MM.1S (cell line): Measurements from ENCODE around the gene RBFOX1.

ENCODE experiments used
- DNase-seq: peaks from one replicate; pipeline ENCODE4 v3.0.0-alpha.2; 2015
- H2AFZ ChIP-seq: fragments of 300-600 bp; sonication (generic); 2 replicates; pipeline ENCODE4 v1.6.0; 2016; ENCODE audit warnings: antibody characterized with exemption, low read length
- H3F3A ChIP-seq: fragments of 300-600 bp; sonication (generic); 2 replicates; pipeline ENCODE4 v1.6.1; 2016; ENCODE audit warnings: mild to moderate bottlenecking, antibody characterized with exemption, low read length, moderate library complexity, mixed read lengths; ENCODE audit not compliant: insufficient read depth
- H3K27ac ChIP-seq: fragments of 300-600 bp; sonication (generic); 2 replicates; pipeline ENCODE4 v1.5.1; 2016; ENCODE audit warnings: mild to moderate bottlenecking, low read length
- H3K27me3 ChIP-seq: fragments of 300-600 bp; sonication (generic); replicated peaks from 2 replicates; pipeline ENCODE4 v1.6.0; 2016; ENCODE audit warnings: low read length; ENCODE audit not compliant: insufficient read depth
- H3K36me3 ChIP-seq: fragments of 300-600 bp; sonication (generic); replicated peaks from 2 replicates; pipeline ENCODE4 v1.6.1; 2016; ENCODE audit warnings: mild to moderate bottlenecking, low read length, mixed read lengths; ENCODE audit not compliant: insufficient read depth
- H3K4me1 ChIP-seq: fragments of 300-600 bp; sonication (generic); 2 replicates; pipeline ENCODE4 v1.6.1; 2016; ENCODE audit warnings: low read length, mixed read lengths
- H3K4me2 ChIP-seq: fragments of 300-600 bp; sonication (generic); 2 replicates; pipeline ENCODE4 v1.6.0; 2016; ENCODE audit warnings: low read depth, low read length
- H3K4me3 ChIP-seq: fragments of 300-600 bp; sonication (generic); 2 replicates; pipeline ENCODE4 v1.5.1; 2016; ENCODE audit warnings: low read length, mixed read lengths
- H3K79me2 ChIP-seq: fragments of 300-600 bp; sonication (generic); 2 replicates; pipeline ENCODE4 v1.6.1; 2016; ENCODE audit warnings: mixed run types, low read length, mixed read lengths
- H3K9ac ChIP-seq: fragments of 300-600 bp; sonication (generic); 2 replicates; pipeline ENCODE4 v1.6.1; 2016; ENCODE audit warnings: low read length, mixed read lengths
- H3K9me2 ChIP-seq: fragments of 300-600 bp; sonication (generic); replicated peaks from 2 replicates; pipeline ENCODE4 v1.6.1; 2016; ENCODE audit warnings: mild to moderate bottlenecking, low read length, mixed read lengths; ENCODE audit not compliant: insufficient read depth
- H3K9me3 ChIP-seq: fragments of 300-600 bp; sonication (generic); replicated peaks from 2 replicates; pipeline ENCODE4 v1.6.1; 2016; ENCODE audit warnings: mild to moderate bottlenecking, low read length, mixed read lengths; ENCODE audit not compliant: insufficient read depth
- H4K20me1 ChIP-seq: fragments of 300-600 bp; sonication (generic); 2 replicates; pipeline ENCODE4 v1.6.1; 2016; ENCODE audit warnings: mild to moderate bottlenecking, low read length, moderate library complexity, mixed read lengths; ENCODE audit not compliant: insufficient read depth
- CTCF ChIP-seq: fragments of 300-600 bp; sonication (generic); IDR thresholded peaks from 2 replicates; pipeline ENCODE4 v1.5.1; 2016; ENCODE audit warnings: antibody characterized with exemption, low read length, mixed read lengths
- EZH2 ChIP-seq: fragments of 300-600 bp; sonication (generic); optimal IDR thresholded peaks from 2 replicates; pipeline ENCODE3; 2017; ENCODE audit warnings: low read depth, mild to moderate bottlenecking, antibody characterized with exemption, low read length, mixed read lengths
- EZH2phosphoT487 ChIP-seq: fragments of 300-600 bp; sonication (generic); IDR thresholded peaks from 2 replicates; pipeline ENCODE4 v1.6.1; 2018; ENCODE audit warnings: antibody characterized with exemption, low read length

Gene RBFOX1

DNA sequence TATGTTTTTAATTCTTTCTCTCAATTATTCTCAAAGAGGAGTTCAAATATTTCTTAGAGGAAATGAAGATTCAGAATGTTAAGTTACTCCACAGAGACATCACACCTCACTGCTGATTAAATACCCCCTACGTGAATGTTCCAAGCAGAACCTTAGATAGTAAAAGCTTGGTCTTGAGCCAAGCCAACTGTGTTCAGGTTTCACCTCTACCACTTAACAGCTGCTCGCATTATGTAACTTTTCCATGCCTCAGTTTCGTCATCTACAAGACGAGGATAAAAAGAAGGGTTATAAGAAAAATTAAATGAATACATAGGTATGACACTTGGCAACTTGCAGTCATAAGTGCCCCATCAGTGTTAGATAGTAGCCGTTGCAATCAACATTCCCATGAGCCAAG, 356.2 kb downstream of the RBFOX1 start:
- no peaks in the 10 kb centered on the region for H4K20me1 ChIP-seq
- no peak overlapping the region for H3K4me2 ChIP-seq
- H2AFZ ChIP-seq = no peak overlapping the region
- H3K36me3 ChIP-seq = no peaks in the 10 kb centered on the region
- H3K27ac ChIP-seq = no peak overlapping the region
- H3K4me3 ChIP-seq = no peak overlapping the region
- no peaks in the 10 kb centered on the region for H3K9me2 ChIP-seq
- DNase-seq = no peak
- H3K9me3 ChIP-seq = no peaks in the 10 kb centered on the region
- H3F3A ChIP-seq = no peaks in the 10 kb centered on the region
- H3K4me1 ChIP-seq = no peaks in the 10 kb centered on the region
- no peaks in the 10 kb centered on the region for H3K27me3 ChIP-seq
- no peaks in the 10 kb centered on the region for H3K79me2 ChIP-seq
- H3K9ac ChIP-seq = no peak overlapping the region
- TF ChIP-seq CTCF (no peak), EZH2phosphoT487 (no peak), EZH2 (no peak)

GRCh38 chr16:7689234-7689633, 356.6 kb downstream of the RBFOX1 start:
- no peaks in the 10 kb centered on the region for H3K27me3 ChIP-seq
- no peak overlapping the region for H3K4me2 ChIP-seq
- no peaks in the 10 kb centered on the region for H3K4me1 ChIP-seq
- no peaks in the 10 kb centered on the region for H3K79me2 ChIP-seq
- H4K20me1 ChIP-seq = no peaks in the 10 kb centered on the region
- H3K4me3 ChIP-seq = no peak overlapping the region
- H3K9ac ChIP-seq = no peak overlapping the region
- DNase-seq = no peak
- H3K9me3 ChIP-seq = no peaks in the 10 kb centered on the region
- no peaks in the 10 kb centered on the region for H3K9me2 ChIP-seq
- H3K27ac ChIP-seq = no peak overlapping the region
- no peaks in the 10 kb centered on the region for H3F3A ChIP-seq
- no peak overlapping the region for H2AFZ ChIP-seq
- no peaks in the 10 kb centered on the region for H3K36me3 ChIP-seq
- TF ChIP-seq EZH2 (no peak), EZH2phosphoT487 (no peak), CTCF (no peak)

DNA sequence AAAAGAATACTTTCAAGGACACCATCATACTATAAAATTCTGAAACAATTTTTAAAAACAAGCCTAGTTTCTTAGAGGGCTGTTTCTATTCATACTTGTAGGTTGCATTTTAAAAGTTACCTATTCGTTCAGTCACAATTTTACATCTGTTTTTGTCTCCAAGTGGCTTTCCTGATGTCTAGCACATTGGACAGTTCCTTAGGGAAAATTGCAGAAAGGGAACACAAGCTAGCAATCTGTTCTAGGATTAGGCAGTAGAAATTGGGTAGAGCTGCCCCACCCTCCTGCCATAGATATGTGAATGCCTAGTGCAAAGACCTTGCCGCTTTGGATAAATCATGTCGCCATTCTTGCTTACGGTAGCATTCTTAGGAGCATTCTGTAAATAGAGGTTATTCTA, 358.9 kb downstream of the RBFOX1 start:
- TF ChIP-seq EZH2 = no peak
- no peak for TF ChIP-seq CTCF
- TF ChIP-seq EZH2phosphoT487 = no peak
- no peaks in the 10 kb centered on the region for H3K9me2 ChIP-seq
- H3K27ac ChIP-seq = no peak overlapping the region
- H3K4me1 ChIP-seq = no peaks in the 10 kb centered on the region
- H3F3A ChIP-seq = no peaks in the 10 kb centered on the region
- H3K36me3 ChIP-seq = no peaks in the 10 kb centered on the region
- no peaks in the 10 kb centered on the region for H4K20me1 ChIP-seq
- H3K4me3 ChIP-seq = no peak overlapping the region
- no peaks in the 10 kb centered on the region for H3K27me3 ChIP-seq
- no peaks in the 10 kb centered on the region for H3K79me2 ChIP-seq
- no peaks in the 10 kb centered on the region for H3K9me3 ChIP-seq
- H2AFZ ChIP-seq = no peak overlapping the region
- H3K4me2 ChIP-seq = no peak overlapping the region
- no peak overlapping the region for H3K9ac ChIP-seq
- DNase-seq = no peak
